ENCODE data around the gene OR2J3.

GRCh38 chr6:29071831-29072723 is 35.8 kb upstream of the OR2J3 start:
- TF ChIP-seq, protein P1, sequence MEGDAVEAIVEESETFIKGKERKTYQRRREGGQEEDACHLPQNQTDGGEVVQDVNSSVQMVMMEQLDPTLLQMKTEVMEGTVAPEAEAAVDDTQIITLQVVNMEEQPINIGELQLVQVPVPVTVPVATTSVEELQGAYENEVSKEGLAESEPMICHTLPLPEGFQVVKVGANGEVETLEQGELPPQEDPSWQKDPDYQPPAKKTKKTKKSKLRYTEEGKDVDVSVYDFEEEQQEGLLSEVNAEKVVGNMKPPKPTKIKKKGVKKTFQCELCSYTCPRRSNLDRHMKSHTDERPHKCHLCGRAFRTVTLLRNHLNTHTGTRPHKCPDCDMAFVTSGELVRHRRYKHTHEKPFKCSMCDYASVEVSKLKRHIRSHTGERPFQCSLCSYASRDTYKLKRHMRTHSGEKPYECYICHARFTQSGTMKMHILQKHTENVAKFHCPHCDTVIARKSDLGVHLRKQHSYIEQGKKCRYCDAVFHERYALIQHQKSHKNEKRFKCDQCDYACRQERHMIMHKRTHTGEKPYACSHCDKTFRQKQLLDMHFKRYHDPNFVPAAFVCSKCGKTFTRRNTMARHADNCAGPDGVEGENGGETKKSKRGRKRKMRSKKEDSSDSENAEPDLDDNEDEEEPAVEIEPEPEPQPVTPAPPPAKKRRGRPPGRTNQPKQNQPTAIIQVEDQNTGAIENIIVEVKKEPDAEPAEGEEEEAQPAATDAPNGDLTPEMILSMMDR (IDR thresholded peaks at IDR 0.05): peak; percentile 79
- TF ChIP-seq TEAD4 (CRISPR knock-in tag; IDR thresholded peaks at IDR 0.05) (no peak), CREB1 (CRISPR knock-in tag; IDR thresholded peaks at IDR 0.05) (no peak), ATF2 (CRISPR knock-in tag; IDR thresholded peaks at IDR 0.05; ENCODE audit: borderline replicate concordance, low read depth) (no peak)
